T-cell (primary cell): ENCODE measurements around the gene ABCC5. TPM values are rescaled to one million over a fixed set of nuclear protein-coding genes. Genes with fewer than 3 reads are reported as not detected.
"Not testable (repeated sequence)": the region's sequence is repeated elsewhere in the genome, so short reads cannot be mapped to it uniquely, and the experiment has no call there.

Experiments
- ATAC-seq, 4 experiments: fragments of 200-7000 bp in 3 of 4; fragments of 150-1000 bp in 1 of 4; cut with Tn5 transposase; replicated peaks in 1 of 4; 1 replicate in 3 of 4; 2 replicates in 1 of 4; pipeline ENCODE4 v1.10.0; 2021; ENCODE audit warnings: moderate library complexity in 3 of 4, mild to moderate bottlenecking in 2 of 4, moderate number of reproducible peaks in 1 of 4
- CTCF ChIA-PET, 2 donors: fragments of 300-600 bp; sonication (Branson Sonifier 250); formaldehyde crosslinking; loops; one replicate each; lab custom pipeline; 2022; ENCODE audit warnings: antibody characterized with exemption in 2 of 2; lab: Charles Lee
- POLR2A ChIA-PET, 2 donors: fragments of 300-600 bp; sonication (Branson Sonifier 250); formaldehyde crosslinking; loops; one replicate each; lab custom pipeline; 2022; ENCODE audit warnings: antibody characterized with exemption in 2 of 2; lab: Charles Lee
- DNase-seq, 35 experiments: peaks; one replicate each; pipeline versions ENCODE4 v3.0.0 to v3.0.0-alpha.2; 2013 to 2023
- H3K27ac ChIP-seq: one replicate; pipeline ENCODE4 v1.5.1; 2013; ENCODE audit warnings: low read length
- H3K27me3 ChIP-seq, 2 experiments: replicated peaks in 1 of 2; 1 replicate in 1 of 2; 2 replicates in 1 of 2; pipeline versions ENCODE4 v1.6.1 to v1.7.0; 2013; ENCODE audit warnings: low read length in 1 of 2, mixed read lengths in 1 of 2; ENCODE audit not compliant: control insufficient read depth in 2 of 2, insufficient read depth in 2 of 2; ENCODE audit errors: extremely low read depth in 1 of 2
- H3K36me3 ChIP-seq, 2 donors: 1 replicate in 1 of 2; 2 replicates in 1 of 2; pipeline versions ENCODE4 v1.6.1 to v1.7.0; 2013; ENCODE audit warnings: low read length in 1 of 2; ENCODE audit not compliant: control insufficient read depth in 2 of 2, insufficient read depth in 1 of 2; ENCODE audit errors: extremely low read depth in 1 of 2
- H3K4me1 ChIP-seq, 2 experiments: 1 replicate in 1 of 2; 2 replicates in 1 of 2; pipeline versions ENCODE4 v1.6.1 to v1.7.0; 2013; ENCODE audit warnings: low read length in 2 of 2, mixed read lengths in 1 of 2; ENCODE audit not compliant: insufficient read depth in 2 of 2, control insufficient read depth in 1 of 2; ENCODE audit errors: extremely low read depth in 1 of 2
- H3K4me3 ChIP-seq, 2 donors: 1 replicate in 1 of 2; 2 replicates in 1 of 2; pipeline versions ENCODE4 v1.5.1 to v1.7.0; 2013; ENCODE audit warnings: mild to moderate bottlenecking in 2 of 2, low read length in 1 of 2, moderate library complexity in 1 of 2; ENCODE audit not compliant: control insufficient read depth in 1 of 2; ENCODE audit errors: extremely low read depth in 1 of 2
- H3K9me3 ChIP-seq: 2 replicates; pipeline ENCODE4 v1.7.0; 2013
- H3K27ac Mint-ChIP-seq, 2 donors: one replicate each; pipeline ENCODE4 v1.8.0; 2020 to 2021; ENCODE audit warnings: mild to moderate bottlenecking in 2 of 2, mixed read lengths in 2 of 2
- H3K27me3 Mint-ChIP-seq, 2 donors: one replicate each; pipeline ENCODE4 v1.8.0; 2021 to 2022; ENCODE audit warnings: mixed read lengths in 2 of 2
- H3K36me3 Mint-ChIP-seq: one replicate; pipeline ENCODE4 v1.8.0; 2021; ENCODE audit warnings: mixed read lengths
- H3K4me1 Mint-ChIP-seq, 3 donors: one replicate each; pipeline ENCODE4 v1.8.0; 2020 to 2022; ENCODE audit warnings: mixed read lengths in 3 of 3, mild to moderate bottlenecking in 1 of 3
- H3K4me3 Mint-ChIP-seq, 3 donors: one replicate each; pipeline ENCODE4 v1.8.0; 2020 to 2022; ENCODE audit warnings: mild to moderate bottlenecking in 3 of 3, mixed read lengths in 3 of 3, moderate library complexity in 3 of 3
- H3K9me3 Mint-ChIP-seq, 3 donors: one replicate each; pipeline ENCODE4 v1.8.0; 2020 to 2022; ENCODE audit warnings: mixed read lengths in 3 of 3
- WGBS: methylation state at CpG from one replicate; pipeline ENCODE4 v1.1.5; 2013; ENCODE audit warnings: missing lambda C conversion rate; ENCODE audit not compliant: insufficient coverage; 5-methylcytosine and 5-hydroxymethylcytosine counted together
- total RNA-seq, 35 experiments: library from RNA in 6 of 35; stranded (reverse) in 6 of 35; fragments of 120-200 nt in 1 of 35; gene quantifications; one replicate each; pipeline versions ENCODE4 v1.2.1 to v1.2.4 and lab custom pipeline; 2013 to 2026

ABCC5 gene
- total RNA-seq, 5 donors from 2014 or later (not counting 1 experiment from before 2014, with no cell fraction given) = 17.6 to 34.3 (median 30.2) TPM

DNA sequence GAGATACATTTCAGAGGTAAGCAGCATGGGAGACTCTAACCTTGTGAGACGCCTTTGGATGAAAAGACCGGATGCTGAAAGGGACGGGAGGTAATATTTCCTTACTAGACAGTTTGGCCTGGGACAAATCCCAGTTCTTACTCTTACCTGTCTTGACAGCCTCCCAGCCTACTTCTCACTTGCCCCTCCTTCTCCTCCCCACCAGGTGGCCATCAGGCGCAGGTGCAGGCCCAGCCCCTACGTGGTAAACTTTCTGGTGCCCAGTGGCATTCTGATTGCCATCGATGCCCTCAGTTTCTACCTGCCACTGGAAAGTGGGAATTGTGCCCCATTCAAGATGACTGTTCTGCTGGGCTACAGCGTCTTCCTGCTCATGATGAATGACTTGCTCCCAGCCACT is 20.1 kb upstream of the ABCC5 start:
- ATAC-seq = no peak
- ChIA-PET CTCF (no interaction called here), POLR2A (no interaction called here)
- WGBS = 55% methylated on average over 4 of the region's 7 CpGs
- no peak for DNase-seq
- Mint-ChIP-seq H3K4me1 (no peaks in the 10 kb centered on the region), H3K9me3 (no peaks in the 10 kb centered on the region), H3K27ac (no peak overlapping the region), H3K36me3 (no peaks in the 10 kb centered on the region), H3K4me3 (no peak overlapping the region), H3K27me3 (peaks cover 0 to 3% of the 10 kb centered on the region in 2 donors)
- Histone ChIP-seq H3K9me3 (no peaks in the 10 kb centered on the region), H3K4me1 (no peaks in the 10 kb centered on the region), H3K4me3 (no peak overlapping the region), H3K36me3 (no peaks in the 10 kb centered on the region), H3K27me3 (peaks cover 0 to under 1% of the 10 kb centered on the region in 2 experiments), H3K27ac (no peak overlapping the region)

DNA sequence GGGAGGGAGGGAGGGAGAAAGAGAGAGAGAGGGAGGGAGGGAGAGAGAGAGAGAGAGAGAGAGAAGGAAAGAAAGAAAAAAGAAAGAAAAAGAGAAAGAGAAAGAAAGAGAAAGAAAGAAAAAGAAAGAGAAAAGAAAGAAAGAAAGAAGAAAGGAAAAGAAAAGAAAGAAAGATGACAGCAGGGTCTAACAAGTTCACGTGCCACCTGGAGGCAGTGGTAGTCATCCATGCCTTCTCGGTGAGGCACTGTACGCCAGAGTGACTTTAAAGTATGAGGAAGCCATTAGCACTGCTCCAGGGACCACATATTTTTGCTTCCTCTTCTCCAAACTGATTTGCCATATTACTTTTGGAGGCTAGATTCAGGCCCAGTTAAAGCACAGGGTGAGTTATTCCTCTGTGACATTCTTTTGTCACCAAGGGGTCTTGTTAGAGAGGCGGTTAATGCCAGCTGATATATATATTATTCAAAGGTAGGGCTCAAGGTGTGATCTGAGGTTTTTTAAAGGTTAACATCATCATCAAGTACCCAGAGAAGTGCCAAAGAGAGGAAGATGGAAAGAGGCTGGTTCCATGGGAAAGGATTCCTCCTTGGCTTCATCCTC is 13.6 kb upstream of the ABCC5 start, which contains the start of gene HTR3D:
TSS of gene HTR3D (plus strand) at position 556 of the 606 bp plus-strand sequence. CDS start at position 556, 0 bp downstream.
- ATAC-seq (no peak), DNase-seq (no peak)
- Histone ChIP-seq H3K4me1 (no peaks in the 10 kb centered on the region), H3K9me3 (no peaks in the 10 kb centered on the region), H3K27me3 (peaks cover 0 to 6% of the 10 kb centered on the region in 2 experiments), H3K36me3 (no peaks in the 10 kb centered on the region), H3K27ac (no peak within 1 kb of the TSS), H3K4me3 (no peak within 1 kb of the TSS)
- WGBS = 60% methylated on average over 1 of the region's 4 CpGs
- POLR2A ChIA-PET = no interaction called here
- Mint-ChIP-seq H3K9me3 (no peaks in the 10 kb centered on the region), H3K4me3 (no peak within 1 kb of the TSS), H3K36me3 (no peaks in the 10 kb centered on the region), H3K4me1 (no peaks in the 10 kb centered on the region), H3K27ac (no peak within 1 kb of the TSS), H3K27me3 (peaks cover 7 to 14% of the 10 kb centered on the region in 2 donors)
- CTCF ChIA-PET = no interaction called here

DNA sequence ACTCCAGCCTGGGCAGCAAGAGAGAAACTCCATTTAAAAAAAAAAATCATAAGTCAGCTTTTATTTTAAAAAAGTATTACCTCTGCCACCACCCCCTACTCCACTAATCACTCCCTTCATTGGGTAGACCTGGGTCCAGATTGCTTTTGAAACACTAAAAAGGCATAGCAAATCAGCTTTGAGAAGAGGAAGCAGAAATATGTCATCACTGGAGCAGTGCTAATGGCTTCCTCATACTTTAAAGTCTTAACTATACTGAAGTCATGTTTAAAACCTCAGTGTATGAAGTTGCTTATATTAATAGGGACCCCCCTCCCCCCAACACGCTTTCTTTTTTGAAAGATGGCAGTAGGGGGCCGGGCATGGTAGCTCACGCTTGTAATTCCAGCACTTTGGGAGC is 12.9 kb upstream of the ABCC5 start:
- Mint-ChIP-seq H3K27me3 (peaks cover 7 to 14% of the 10 kb centered on the region in 2 donors), H3K4me1 (no peaks in the 10 kb centered on the region), H3K4me3 (no peak overlapping the region), H3K9me3 (no peaks in the 10 kb centered on the region), H3K36me3 (no peaks in the 10 kb centered on the region), H3K27ac (no peak overlapping the region)
- ChIA-PET POLR2A (no interaction called here), CTCF (no interaction called here)
- WGBS = no CpG with 5 or more reads among the region's 3 CpGs
- Histone ChIP-seq H3K9me3 (no peaks in the 10 kb centered on the region), H3K4me3 (no peak overlapping the region), H3K36me3 (no peaks in the 10 kb centered on the region), H3K27ac (no peak overlapping the region), H3K4me1 (no peaks in the 10 kb centered on the region), H3K27me3 (peaks cover 0 to 8% of the 10 kb centered on the region in 2 experiments)
- DNase-seq (no peak), ATAC-seq (no peak)

GRCh38 chr3:184029443-184029842 is 11.8 kb upstream of the ABCC5 start:
- Mint-ChIP-seq H3K36me3 (no peaks in the 10 kb centered on the region), H3K4me3 (no peak overlapping the region), H3K4me1 (no peaks in the 10 kb centered on the region), H3K9me3 (no peaks in the 10 kb centered on the region), H3K27ac (no peak overlapping the region), H3K27me3 (peaks cover 7 to 14% of the 10 kb centered on the region in 2 donors)
- no peak overlapping the region for H3K4me3 ChIP-seq
- ATAC-seq (no peak), DNase-seq (no peak)
- H3K36me3 ChIP-seq = no peaks in the 10 kb centered on the region
- WGBS = 82% methylated on average over 2 of the region's 2 CpGs
- no peak overlapping the region for H3K27ac ChIP-seq
- H3K27me3 ChIP-seq = peaks cover 0 to 8% of the 10 kb centered on the region in 2 experiments
- ChIA-PET POLR2A (no interaction called here), CTCF (interaction anchor here in 1 of 2 donors (0.7 kb wide), 1 partner anchor 40 kb away, joined by 3 read pairs; no protein-coding TSS in a partner anchor)
- H3K4me1 ChIP-seq = no peaks in the 10 kb centered on the region
- H3K9me3 ChIP-seq = no peaks in the 10 kb centered on the region

DNA sequence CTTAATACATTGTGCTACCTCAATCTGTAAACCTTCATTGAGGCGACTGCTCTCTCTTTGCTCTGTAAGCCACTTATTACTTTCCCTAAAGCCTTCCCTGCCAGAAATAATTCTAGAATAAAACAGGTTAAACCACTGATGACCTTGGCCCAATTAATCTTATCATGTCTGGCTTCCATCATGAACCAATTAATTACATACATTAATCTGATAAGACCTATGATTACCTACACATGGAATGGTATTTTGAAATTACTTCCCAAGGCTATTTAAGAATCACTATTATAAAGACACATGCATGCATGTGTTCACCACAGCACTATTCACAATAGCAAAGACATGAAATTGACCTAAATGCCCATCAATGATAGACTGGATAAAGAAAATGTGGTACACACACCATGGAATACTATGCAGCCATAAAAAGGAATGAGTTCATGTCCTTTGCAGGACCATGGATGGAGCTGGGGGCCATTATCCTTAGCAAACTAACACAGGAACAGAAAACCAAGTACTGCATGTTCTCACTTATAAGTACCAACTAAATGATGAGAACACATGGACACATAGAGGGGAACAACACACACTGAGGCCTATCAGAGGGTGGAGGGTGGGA is 10.7 kb upstream of the ABCC5 start:
- CTCF ChIA-PET, H3K9me3 Mint-ChIP-seq, H3K27ac ChIP-seq, H3K36me3 Mint-ChIP-seq, H3K4me3 Mint-ChIP-seq, H3K4me1 ChIP-seq, H3K27me3 ChIP-seq, POLR2A ChIA-PET, H3K4me1 Mint-ChIP-seq, DNase-seq, H3K4me3 ChIP-seq, H3K36me3 ChIP-seq, ATAC-seq, H3K9me3 ChIP-seq, H3K27ac Mint-ChIP-seq: not testable (repeated sequence)
- WGBS = 80% methylated on average over 1 of the region's 1 CpG
- peaks cover 11 to 12% of the 10 kb centered on the region in 2 donors for H3K27me3 Mint-ChIP-seq

- H3K27ac ChIP-seq, H3K9me3 ChIP-seq, CTCF ChIA-PET, H3K4me3 ChIP-seq, H3K4me3 Mint-ChIP-seq, POLR2A ChIA-PET, ATAC-seq, H3K4me1 Mint-ChIP-seq, H3K36me3 ChIP-seq, DNase-seq, H3K27ac Mint-ChIP-seq, H3K36me3 Mint-ChIP-seq, H3K9me3 Mint-ChIP-seq, H3K4me1 ChIP-seq: not testable (repeated sequence)
- peaks cover 0 to 11% of the 10 kb centered on the region in 2 experiments for H3K27me3 ChIP-seq
- H3K27me3 Mint-ChIP-seq = peaks cover 14 to 21% of the 10 kb centered on the region in 2 donors
- WGBS = no CpG with 5 or more reads among the region's 5 CpGs
Observed at GRCh38 chr3:184025256-184025655, 7.6 kb upstream of the ABCC5 start.
